DOHH2 (cell line): ENCODE results near the gene AFG3L2.

ENCODE experiments used
- H3F3A ChIP-seq: fragments of 200-600 bp; sonication (generic), shearing (Covaris generic); 2 replicates; pipeline ENCODE4 v1.6.0; 2016; ENCODE audit warnings: antibody characterized with exemption, mild to moderate bottlenecking; ENCODE audit not compliant: control insufficient read depth, insufficient read depth
- H3K27ac ChIP-seq: fragments of 200-600 bp; sonication (generic); 2 replicates; pipeline ENCODE4 v1.5.1; 2014; ENCODE audit warnings: low read depth, mild to moderate bottlenecking, low read length, moderate library complexity
- H3K27me3 ChIP-seq: fragments of 200-600 bp; sonication (generic); 2 replicates; pipeline ENCODE4 v1.6.1; 2014; ENCODE audit warnings: mild to moderate bottlenecking, low read length, mixed read lengths; ENCODE audit not compliant: control insufficient read depth
- H3K36me3 ChIP-seq: fragments of 200-600 bp; sonication (generic); 2 replicates; pipeline ENCODE4 v1.6.1; 2014; ENCODE audit warnings: mild to moderate bottlenecking, low read length, moderate library complexity, mixed read lengths; ENCODE audit not compliant: control insufficient read depth
- H3K4me1 ChIP-seq: fragments of 200-600 bp; sonication (generic); 2 replicates; pipeline ENCODE4 v1.6.1; 2014; ENCODE audit warnings: mild to moderate bottlenecking, low read length, mixed read lengths; ENCODE audit not compliant: control insufficient read depth
- H3K4me2 ChIP-seq: fragments of 200-600 bp; sonication (generic); 2 replicates; pipeline ENCODE4 v1.6.0; 2014; ENCODE audit warnings: mild to moderate bottlenecking, low read length, moderate library complexity
- H3K4me3 ChIP-seq: fragments of 200-600 bp; sonication (generic); 2 replicates; pipeline ENCODE4 v1.5.1; 2014; ENCODE audit warnings: mild to moderate bottlenecking, low read length, mixed read lengths
- H3K79me2 ChIP-seq: fragments of 200-600 bp; sonication (generic); 2 replicates; pipeline ENCODE4 v1.6.1; 2014; ENCODE audit warnings: mild to moderate bottlenecking, low read length, mixed read lengths; ENCODE audit not compliant: control insufficient read depth
- H3K9me2 ChIP-seq: fragments of 200-600 bp; sonication (generic); replicated peaks from 2 replicates; pipeline ENCODE4 v1.6.1; 2014; ENCODE audit warnings: mild to moderate bottlenecking, low read length, mixed read lengths; ENCODE audit not compliant: control insufficient read depth
- H3K9me3 ChIP-seq: fragments of 200-600 bp; sonication (generic); 2 replicates; pipeline ENCODE4 v1.6.1; 2014; ENCODE audit warnings: antibody characterized with exemption, low read length, mixed read lengths; ENCODE audit not compliant: control insufficient read depth, insufficient read depth
- H4K20me1 ChIP-seq: fragments of 200-600 bp; sonication (generic); 2 replicates; pipeline ENCODE4 v1.6.0; 2014; ENCODE audit warnings: low read depth, mild to moderate bottlenecking, antibody characterized with exemption, low read length, moderate library complexity; ENCODE audit not compliant: control insufficient read depth, insufficient read depth
- CTCF ChIP-seq: fragments of 200-600 bp; sonication (generic); IDR thresholded peaks from one replicate; pipeline ENCODE4 v1.5.1; 2014; ENCODE audit warnings: antibody characterized with exemption, mild to moderate bottlenecking, low read depth, low read length; ENCODE audit not compliant: poor library complexity, severe bottlenecking
- EZH2phosphoT487 ChIP-seq: fragments of 200-600 bp; sonication (generic); IDR thresholded peaks from 2 replicates; pipeline ENCODE4 v1.6.1; 2017; ENCODE audit warnings: borderline replicate concordance, mild to moderate bottlenecking, antibody characterized with exemption, low read length, moderate library complexity, mixed read lengths

Gene AFG3L2

GRCh38 chr18:12373116-12373770, 3.8 kb downstream of the AFG3L2 start:
- Histone ChIP-seq H3K27ac (no peak overlapping the region), H3K27me3 (no peaks in the 10 kb centered on the region), H3K79me2 (peaks cover 85% of the 10 kb centered on the region), H4K20me1 (peaks cover 24% of the 10 kb centered on the region), H3K4me2 (peak overlapping the region; percentile 26), H3F3A (no peaks in the 10 kb centered on the region), H3K4me1 (peaks cover 39% of the 10 kb centered on the region), H3K9me2 (no peaks in the 10 kb centered on the region), H3K9me3 (no peaks in the 10 kb centered on the region), H3K4me3 (no peak overlapping the region), H3K36me3 (peaks cover 58% of the 10 kb centered on the region)
- TF ChIP-seq CTCF (no peak), EZH2phosphoT487 (no peak)

- Histone ChIP-seq H3K9me3 (no peaks in the 10 kb centered on the region), H3K79me2 (peaks cover 89% of the 10 kb centered on the region), H3K4me1 (peaks cover 34% of the 10 kb centered on the region), H4K20me1 (peaks cover 24% of the 10 kb centered on the region), H3K36me3 (peaks cover 63% of the 10 kb centered on the region), H3F3A (no peaks in the 10 kb centered on the region), H3K9me2 (no peaks in the 10 kb centered on the region), H3K27me3 (no peaks in the 10 kb centered on the region), H3K27ac (no peak overlapping the region), H3K4me2 (no peak overlapping the region), H3K4me3 (no peak overlapping the region)
- TF ChIP-seq EZH2phosphoT487 (no peak), CTCF (no peak)
Observed at GRCh38 chr18:12372406-12372805, 4.6 kb downstream of the AFG3L2 start.

- Histone ChIP-seq H3K4me3 (no peak overlapping the region), H3K27ac (no peak overlapping the region), H3K4me2 (no peak overlapping the region), H4K20me1 (peaks cover 24% of the 10 kb centered on the region), H3K79me2 (peaks cover 93% of the 10 kb centered on the region), H3K36me3 (peaks cover 68% of the 10 kb centered on the region), H3K9me2 (no peaks in the 10 kb centered on the region), H3F3A (no peaks in the 10 kb centered on the region), H3K4me1 (peaks cover 34% of the 10 kb centered on the region), H3K9me3 (no peaks in the 10 kb centered on the region), H3K27me3 (no peaks in the 10 kb centered on the region)
- no peak for TF ChIP-seq CTCF
- TF ChIP-seq EZH2phosphoT487, result no peak
Observed at GRCh38 chr18:12371590-12371989, 5.4 kb downstream of the AFG3L2 start.
